Breast epithelium (tissue), 3 donors: ENCODE data around the gene PNMT.

Experiments
- POLR2AphosphoS5 ChIP-seq, 3 donors: sonication (generic); formaldehyde crosslinking; IDR thresholded peaks; one replicate each; pipeline ENCODE4 v1.6.1; 2017; ENCODE audit warnings: antibody characterized with exemption in 3 of 3
- TF ChIP-seq, protein P1 (sequence below), 3 donors: fragments of 450-650 bp; IDR thresholded peaks; one replicate each; pipeline ENCODE4 v1.5.1; 2016 to 2017; ENCODE audit warnings: antibody characterized with exemption in 3 of 3, mild to moderate bottlenecking in 3 of 3, moderate library complexity in 3 of 3

DNA sequence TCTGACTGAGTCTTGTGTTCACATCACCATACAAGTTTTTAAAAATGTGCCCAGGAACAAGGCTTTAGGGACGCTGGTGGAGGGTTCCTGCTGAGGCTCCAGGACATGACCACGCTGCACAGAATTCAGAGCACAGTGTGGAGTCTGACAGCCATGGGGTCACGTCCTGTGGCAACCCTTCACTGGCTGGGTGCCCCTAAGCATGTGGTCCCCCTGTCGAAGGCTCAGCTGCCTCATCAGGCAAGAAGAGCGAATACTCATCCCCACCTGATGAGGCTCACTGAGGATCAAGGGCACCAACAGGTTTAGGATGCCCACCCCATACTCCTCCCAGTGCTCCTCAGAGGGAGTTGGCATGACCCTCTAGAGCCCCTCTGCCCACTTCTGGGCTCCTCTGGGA, 5.9 kb downstream of the PNMT start:
- TF ChIP-seq, protein P1, sequence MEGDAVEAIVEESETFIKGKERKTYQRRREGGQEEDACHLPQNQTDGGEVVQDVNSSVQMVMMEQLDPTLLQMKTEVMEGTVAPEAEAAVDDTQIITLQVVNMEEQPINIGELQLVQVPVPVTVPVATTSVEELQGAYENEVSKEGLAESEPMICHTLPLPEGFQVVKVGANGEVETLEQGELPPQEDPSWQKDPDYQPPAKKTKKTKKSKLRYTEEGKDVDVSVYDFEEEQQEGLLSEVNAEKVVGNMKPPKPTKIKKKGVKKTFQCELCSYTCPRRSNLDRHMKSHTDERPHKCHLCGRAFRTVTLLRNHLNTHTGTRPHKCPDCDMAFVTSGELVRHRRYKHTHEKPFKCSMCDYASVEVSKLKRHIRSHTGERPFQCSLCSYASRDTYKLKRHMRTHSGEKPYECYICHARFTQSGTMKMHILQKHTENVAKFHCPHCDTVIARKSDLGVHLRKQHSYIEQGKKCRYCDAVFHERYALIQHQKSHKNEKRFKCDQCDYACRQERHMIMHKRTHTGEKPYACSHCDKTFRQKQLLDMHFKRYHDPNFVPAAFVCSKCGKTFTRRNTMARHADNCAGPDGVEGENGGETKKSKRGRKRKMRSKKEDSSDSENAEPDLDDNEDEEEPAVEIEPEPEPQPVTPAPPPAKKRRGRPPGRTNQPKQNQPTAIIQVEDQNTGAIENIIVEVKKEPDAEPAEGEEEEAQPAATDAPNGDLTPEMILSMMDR (IDR thresholded peaks at IDR 0.05): no peak
- TF ChIP-seq POLR2AphosphoS5 (IDR thresholded peaks at IDR 0.05): no peak
